Fibroblast of lung (primary cell): ENCODE data around the gene ADAT2.

Experiments used
- EZH2 ChIP-seq: IDR thresholded peaks from 2 replicates; pipeline ENCODE4 v1.5.1; 2012; ENCODE audit warnings: low read length, control low read depth, mild to moderate bottlenecking; ENCODE audit errors: missing control alignments
- TF ChIP-seq, protein P1 (sequence below), 2 donors: IDR thresholded peaks in 1 of 2; conservative IDR thresholded peaks in 1 of 2; 1 replicate in 1 of 2; 2 replicates in 1 of 2; pipeline ENCODE4 v1.5.1; 2011 to 2012; ENCODE audit warnings: low read length in 2 of 2, control low read depth in 1 of 2, inconsistent platforms in 1 of 2, low read depth in 1 of 2, mild to moderate bottlenecking in 1 of 2

DNA sequence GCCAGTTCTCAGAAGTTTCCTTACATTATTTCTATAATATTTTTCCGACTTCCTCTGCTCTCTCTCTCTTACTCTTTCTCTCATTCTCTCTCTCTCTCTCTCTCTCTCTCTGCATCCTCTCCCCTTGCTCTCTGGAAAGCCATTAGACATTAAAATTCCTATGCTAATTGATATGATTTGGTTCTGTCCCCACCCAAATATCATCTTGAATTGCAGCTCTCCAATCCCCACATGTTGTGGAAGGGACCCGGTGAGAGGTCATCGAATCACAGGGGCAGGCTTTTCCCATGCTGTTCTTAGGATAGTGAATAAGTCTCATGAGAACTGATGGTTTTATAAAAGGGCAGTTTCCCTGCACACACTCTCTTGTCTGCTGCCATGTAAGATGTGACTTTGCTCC lies 74.1 kb downstream of the ADAT2 start:
- TF ChIP-seq, protein P1, sequence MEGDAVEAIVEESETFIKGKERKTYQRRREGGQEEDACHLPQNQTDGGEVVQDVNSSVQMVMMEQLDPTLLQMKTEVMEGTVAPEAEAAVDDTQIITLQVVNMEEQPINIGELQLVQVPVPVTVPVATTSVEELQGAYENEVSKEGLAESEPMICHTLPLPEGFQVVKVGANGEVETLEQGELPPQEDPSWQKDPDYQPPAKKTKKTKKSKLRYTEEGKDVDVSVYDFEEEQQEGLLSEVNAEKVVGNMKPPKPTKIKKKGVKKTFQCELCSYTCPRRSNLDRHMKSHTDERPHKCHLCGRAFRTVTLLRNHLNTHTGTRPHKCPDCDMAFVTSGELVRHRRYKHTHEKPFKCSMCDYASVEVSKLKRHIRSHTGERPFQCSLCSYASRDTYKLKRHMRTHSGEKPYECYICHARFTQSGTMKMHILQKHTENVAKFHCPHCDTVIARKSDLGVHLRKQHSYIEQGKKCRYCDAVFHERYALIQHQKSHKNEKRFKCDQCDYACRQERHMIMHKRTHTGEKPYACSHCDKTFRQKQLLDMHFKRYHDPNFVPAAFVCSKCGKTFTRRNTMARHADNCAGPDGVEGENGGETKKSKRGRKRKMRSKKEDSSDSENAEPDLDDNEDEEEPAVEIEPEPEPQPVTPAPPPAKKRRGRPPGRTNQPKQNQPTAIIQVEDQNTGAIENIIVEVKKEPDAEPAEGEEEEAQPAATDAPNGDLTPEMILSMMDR (conservative IDR thresholded peaks at IDR 0.05 in 1 of 2, IDR thresholded peaks at IDR 0.05 in 1 of 2; ENCODE audit: low read depth in 1 of 2, low read length in 2 of 2) = no peak
- no peak for TF ChIP-seq EZH2
